Stimulated activated CD4-positive, alpha-beta T cell treated with anti-CD3 and anti-CD28 coated beads, Interleukin-4, amount 100 ng/mL, for 48 hours (primary cell): ENCODE data around the gene IGSF22.

Experiments used
- DNase-seq, 2 donors: peaks; one replicate each; pipeline ENCODE4 v3.0.0-alpha.2; 2020; ENCODE audit warnings: low read depth in 2 of 2

The IGSF22 gene

DNA sequence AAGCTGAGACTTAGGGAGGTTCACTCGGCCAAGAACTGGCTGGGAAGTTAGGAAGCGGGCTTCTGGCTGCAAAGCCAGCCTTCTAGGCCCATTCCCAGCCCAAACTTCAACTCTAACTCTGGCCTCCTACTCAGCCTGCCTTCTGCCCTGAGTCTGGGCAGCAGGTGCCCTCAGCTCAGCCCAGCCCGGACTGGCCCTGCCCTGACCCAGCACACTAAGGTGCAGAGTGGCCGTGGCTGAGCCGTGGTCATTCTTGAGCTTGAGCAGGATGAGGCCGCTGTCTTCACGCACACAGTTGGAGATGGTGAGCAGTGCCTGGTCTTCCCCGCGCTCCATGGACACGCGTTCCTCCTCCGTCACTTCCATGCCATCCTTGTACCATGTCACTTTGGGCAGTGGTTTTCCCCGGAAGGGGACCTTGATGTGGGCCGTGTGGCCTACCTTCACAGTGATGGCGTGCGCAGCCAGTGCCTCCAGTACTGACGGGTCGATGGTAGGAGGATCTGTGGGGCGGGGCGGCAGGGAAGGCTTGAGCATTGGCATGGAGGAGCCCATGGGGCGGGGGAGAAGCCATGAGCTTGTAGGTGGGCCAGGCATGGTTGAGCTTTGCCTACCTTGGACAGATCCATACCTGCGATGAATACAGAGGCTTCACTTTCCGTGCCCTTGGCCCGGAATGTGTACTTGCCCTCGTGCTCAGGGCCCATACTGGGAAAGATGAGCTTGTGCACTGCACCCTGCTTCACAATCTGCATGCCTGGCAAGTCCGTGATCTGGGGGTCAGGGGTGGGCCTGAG, 12.1 kb downstream of the IGSF22 start:
- DNase-seq: no peak

DNA sequence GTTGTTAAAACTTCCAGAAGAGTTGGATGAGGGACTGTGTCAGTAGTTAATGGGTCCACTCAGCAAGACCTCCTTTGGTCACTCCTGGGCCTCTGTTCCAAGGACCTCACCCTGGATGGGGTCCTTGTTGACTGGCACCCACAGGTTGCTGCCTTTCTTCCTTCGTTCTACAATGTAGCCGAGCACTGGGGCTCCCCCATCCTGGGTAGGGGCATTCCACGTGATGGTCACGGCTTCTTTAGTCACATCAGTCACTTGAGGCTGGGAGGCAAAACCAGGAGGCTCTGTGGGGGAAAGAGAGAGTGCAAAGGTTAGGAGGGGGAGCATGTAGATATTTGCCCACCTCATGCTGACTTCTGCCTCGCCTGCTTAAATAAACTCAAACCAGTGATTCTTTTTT, 15.4 kb downstream of the IGSF22 start:
- no peak for DNase-seq

DNA sequence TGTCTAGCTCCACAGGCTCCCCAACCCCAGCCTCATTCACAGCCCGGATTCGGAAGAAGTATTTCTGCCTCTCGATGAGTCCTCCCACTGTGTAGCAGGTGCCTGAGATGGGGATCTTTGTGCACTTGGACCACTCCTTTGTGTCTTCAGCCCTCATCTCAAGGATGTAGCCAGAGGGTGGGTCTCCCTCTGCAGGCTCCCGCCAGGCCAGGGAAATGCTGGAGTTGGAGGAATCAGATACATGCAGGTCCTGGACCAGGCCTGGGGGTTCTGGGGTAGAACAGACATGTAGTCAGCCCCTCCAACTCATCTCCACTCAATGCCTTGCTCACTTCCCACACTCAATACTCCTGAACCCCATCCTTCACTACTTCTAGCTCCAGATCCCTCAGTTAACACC, 16.6 kb downstream of the IGSF22 start:
- no peak for DNase-seq

DNA sequence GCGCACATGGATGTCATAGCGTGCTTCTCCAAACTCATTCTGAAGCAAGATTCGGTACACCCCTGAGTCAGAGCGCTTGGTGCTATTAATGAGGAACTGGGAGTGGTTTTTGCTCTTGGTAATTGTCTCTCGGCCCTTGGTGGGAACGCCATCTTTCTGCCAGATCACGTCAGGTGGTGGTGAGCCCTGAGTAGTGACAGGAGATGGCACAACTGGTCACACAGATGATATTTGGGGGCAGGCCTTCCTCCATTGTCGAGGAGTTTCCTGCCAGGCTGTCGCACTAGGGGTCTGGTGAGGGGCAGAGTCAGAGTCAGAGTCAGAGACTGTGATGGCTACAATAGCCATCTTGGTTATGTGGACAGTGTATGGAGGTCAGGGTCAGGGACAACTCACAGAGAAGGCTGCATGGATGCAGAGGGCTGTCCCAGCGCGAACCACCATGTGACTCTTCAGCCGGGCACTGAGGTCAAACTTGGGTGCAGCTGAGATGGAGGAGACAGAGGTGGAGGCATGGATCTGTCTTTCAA, 18.1 kb downstream of the IGSF22 start:
- no peak for DNase-seq

DNA sequence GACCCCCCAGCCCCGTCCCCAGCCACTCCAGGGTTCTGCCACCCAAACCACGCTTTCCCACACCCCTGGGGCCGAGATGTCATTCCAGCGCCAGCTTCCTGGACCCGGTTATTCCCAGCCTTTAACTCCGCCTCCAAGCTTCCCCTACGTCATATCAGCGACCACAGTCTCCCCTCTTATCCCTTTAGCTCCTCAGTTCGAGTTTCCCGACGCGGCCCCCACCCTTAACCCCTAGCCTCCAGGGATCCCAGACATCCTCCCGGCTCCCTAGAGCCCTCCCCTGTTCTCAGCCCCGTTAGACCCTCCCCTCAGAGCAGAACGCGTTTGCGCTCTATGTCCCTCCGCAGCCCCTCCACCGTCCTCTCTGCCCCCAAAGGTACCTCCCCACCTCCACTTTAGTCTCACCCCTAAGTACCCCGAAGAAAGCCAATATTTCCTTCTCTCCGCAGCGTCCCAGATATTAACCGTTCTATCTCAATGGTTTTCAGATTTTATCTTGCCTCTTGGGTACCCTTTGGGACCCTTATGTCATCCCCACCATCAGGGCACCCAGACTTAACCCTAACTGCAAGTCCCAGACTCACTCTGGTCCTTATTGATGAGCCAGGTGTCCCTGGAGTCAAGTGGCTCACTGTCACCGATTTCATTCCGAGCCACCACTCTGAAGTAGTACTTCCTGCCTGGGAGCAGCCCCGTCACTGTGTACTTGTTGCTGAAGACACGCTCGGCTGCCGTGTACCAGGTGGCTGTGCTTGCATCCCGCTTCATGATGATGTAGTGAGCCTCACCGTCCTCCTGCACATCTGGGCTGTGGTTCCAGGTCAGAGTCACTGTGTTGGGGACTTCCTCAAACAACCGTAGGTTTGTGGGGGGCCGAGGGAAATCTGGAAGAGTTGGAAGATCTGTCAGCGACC, 19.4 kb downstream of the IGSF22 start:
- peak in 1 of 2 donors; percentile 11 for DNase-seq

GRCh38 chr11:18705651-18706281, 20.2 kb downstream of the IGSF22 start:
- no peak for DNase-seq

DNA sequence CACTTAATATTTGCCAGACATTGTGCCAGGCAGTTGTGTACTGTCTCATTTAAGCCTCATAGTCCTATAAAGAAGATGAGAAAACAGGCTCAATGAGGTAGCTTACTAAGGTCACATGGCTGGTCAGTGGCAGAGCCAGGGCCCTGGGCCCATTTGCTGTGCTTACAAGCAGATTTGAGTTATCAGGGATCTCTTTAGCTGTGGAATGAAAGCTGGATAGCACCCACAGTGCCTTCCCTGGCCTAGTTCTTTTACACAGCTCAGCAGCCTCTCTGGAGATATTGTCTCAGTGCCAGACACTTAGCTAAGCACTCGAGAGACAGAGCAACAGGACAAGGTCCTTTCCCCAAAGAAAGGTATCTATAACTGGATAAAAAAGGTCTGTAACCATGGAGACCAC, 21.3 kb downstream of the IGSF22 start:
- no peak for DNase-seq

GRCh38 chr11:18704045-18704645, 21.8 kb downstream of the IGSF22 start:
- DNase-seq: no peak

DNA sequence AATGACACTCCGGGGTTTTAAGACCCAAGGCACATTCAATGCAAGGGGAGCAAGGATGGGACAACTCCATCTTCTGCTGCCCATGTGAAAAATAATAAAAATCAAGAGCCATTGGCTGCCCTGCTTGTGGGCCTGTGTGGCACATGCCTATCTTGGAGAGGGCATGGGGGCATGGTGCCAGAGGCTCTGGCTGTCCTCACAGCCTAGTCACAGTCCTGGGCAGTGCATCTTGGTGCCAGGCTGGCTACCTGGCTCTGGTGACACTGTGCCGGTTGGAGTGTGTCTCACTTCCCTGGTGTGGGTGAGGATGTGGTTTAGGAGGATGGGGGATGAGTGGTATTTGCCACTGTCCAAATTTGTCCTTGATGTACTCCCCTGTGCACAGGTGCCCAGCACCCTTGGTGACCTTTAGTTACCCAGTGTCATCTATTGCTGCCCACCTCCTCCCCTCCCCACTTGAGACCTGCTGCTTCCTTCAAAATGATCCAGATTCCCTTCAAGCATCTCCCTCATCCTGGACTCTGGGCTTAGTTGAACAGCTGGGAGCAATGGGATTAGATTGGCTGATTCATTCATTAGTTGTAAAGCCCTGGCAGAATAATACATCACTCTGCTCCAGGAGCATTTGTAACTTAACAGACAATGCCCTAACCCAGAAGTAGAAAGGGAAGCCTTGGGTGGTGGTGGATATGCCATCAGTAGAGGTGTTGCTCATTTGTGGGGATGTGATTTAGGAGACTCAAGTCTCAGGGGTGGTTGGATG, 22.8 kb downstream of the IGSF22 start:
- no peak for DNase-seq

DNA sequence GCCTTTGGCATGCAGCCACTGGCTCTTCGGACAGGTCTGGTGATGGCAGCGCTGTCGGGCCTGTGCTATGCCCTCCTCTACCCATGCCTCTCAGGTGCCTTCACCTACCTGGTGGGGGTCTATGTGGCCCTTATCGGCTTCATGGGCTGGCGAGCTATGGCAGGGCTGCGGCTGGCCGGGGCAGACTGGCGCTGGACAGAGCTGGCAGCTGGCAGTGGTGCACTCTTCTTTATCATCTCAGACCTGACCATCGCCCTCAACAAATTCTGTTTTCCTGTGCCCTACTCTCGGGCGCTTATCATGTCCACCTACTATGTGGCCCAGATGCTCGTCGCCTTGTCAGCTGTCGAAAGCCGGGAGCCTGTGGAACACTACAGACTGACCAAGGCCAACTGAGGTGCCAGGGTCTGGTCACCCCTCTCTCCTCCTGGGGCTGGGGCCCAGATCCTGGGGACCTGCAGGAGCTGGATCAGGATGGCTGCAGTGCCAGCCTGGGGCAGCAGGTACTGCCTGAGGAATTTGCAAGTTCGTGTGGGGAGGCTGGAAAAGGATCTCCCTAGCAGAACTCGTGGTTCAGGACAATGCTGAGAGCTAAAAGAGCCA, 24.3 kb downstream of the IGSF22 start:
- no peak for DNase-seq

- DNase-seq: no peak
These were observed 25.1 kb downstream of the IGSF22 start for GRCh38 chr11:18700872-18701271.

DNA sequence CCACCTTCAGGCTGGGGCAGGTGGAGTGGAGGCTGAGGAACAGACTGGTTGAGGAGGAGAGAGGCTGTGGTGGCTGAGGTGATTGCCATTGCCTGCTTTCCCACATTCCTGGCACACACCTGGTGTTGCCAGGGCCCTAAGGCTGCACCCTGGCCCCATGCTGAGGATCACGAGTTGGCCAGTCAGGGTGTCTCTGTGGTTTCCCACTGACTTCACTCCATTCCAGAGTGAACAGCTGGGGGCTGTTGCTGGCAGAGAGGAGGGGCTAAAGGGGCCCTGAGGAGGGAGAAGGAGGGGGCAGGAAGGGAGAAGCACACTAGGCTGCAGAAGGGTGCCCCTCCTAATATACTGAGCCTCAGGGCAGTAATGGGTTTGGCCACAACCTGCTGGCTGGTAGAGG, 25.6 kb downstream of the IGSF22 start:
- DNase-seq: no peak

GRCh38 chr11:18699848-18700261, 26.1 kb downstream of the IGSF22 start:
- DNase-seq: no peak

GRCh38 chr11:18699269-18699596, 26.8 kb downstream of the IGSF22 start:
- no peak for DNase-seq

- DNase-seq: peak; percentile 82 to 90
These were observed 27.4 kb downstream of the IGSF22 start, which contains the start of gene TMEM86A for GRCh38 chr11:18698341-18699268. TMEM86A (plus strand) TSS chr11:18698779; CDS start chr11:18698887, 108 bp downstream.

DNA sequence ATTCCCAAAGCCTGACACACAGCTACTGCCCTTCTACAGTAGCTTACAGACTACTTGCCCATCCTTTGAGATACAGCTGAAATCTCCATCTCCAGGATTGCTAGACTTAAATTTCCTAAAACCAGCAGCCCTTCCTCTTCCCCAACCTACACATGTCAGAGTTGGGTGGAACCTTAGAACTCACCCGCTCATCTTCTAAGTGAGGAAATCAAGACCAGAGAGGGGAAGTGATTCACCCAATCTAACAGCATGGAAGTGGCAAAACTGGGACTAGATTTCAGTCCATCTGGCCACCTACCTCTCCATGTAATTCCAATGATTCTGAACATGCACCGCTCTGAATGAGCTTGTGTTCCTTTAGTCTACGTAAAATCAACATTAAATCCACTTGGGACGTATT, 28.4 kb downstream of the IGSF22 start:
- DNase-seq: no peak

DNA sequence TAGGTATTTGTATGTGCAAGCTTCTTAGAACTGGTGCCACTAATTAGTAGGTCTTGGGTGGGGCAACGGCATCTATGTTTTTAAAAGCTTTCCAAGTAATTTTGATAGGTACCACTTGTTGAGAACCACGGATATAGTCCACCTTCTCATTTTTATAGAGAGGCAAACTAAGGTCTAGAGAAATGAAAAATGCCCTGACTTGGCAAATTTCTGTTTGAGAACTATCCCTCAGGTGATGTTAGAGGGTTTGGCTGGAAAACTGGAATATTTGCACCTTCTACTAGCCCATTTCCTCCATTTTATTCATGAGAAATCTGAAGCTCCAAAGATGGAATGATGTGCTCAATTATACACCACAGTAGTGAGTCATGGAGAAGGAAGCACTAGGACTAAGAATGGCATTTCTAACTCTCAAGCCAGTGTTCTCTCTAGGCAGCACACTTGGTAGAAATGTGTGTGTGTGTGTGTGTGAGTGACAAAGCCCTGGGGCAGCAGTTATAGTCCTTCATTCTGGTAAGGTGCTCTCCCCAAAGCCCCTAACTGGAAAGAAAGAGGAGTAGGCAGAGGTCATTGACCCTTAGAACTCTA, 29.3 kb downstream of the IGSF22 start:
- no peak for DNase-seq

DNA sequence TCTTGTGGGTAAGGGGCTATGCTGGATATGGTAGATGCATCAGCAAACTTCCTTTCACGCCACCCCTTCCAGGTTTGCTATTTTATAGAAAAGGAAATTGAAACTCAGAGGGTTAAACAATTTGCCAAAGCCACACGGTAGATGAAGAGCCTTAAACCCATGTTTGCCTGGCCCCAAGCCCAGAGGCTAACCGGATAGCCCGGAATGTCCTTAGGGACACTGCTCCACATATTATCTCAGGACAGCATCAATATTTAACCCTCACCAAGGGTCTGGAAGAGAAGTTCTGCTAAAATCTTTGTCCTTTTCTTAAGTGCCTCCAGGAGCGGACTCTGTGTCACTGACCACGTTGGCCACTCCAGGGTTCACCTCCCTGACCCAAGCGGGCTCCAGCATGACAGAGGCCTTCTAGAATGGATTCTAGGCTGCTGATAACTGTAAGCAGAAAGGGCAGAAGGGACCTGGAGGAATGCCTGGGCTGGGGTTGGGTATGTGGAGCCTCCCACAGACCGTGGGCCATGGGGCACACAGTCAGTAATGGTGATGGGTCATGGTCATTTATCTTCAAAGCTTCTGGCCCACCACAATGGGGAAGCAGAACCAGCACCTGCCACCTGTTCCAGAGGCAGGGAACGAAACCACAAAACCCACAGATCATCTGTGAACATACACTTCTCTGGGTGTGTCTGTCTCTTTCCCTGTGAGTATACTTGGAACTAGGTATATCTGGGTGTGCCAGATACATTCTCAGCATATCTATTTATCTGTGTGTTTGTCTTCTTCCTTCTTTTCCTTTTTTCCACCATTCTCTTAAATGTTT, 32.8 kb downstream of the IGSF22 start:
- no peak for DNase-seq
